Measurements from ENCODE around the gene OR2L13.
A peak's percentile ranks its signal among the peaks of the same experiment; 100 is the strongest.
"Not testable (repeated sequence)": the region's sequence is repeated elsewhere in the genome, so short reads cannot be mapped to it uniquely, and the experiment has no call there.

Gene OR2L13

GRCh38 chr1:248094884-248095283 lies at the start of gene OR2L13:
Gene OR2L13, plus strand, starts transcription at chr1:248095184. Its CDS starts 4,192 bp downstream, at chr1:248099376.
- DNase-seq (ENCODE audit: low read depth): no peak

- no peak for DNase-seq (ENCODE audit: low read depth)
Observed at GRCh38 chr1:248045209-248045608, 49.8 kb upstream of the OR2L13 start.

GRCh38 chr1:248046536-248046935 lies 48.4 kb upstream of the OR2L13 start, which contains the start of gene OR2L3:
Gene OR2L3, plus strand, starts transcription at chr1:248046836. Its CDS starts 13,846 bp downstream, at chr1:248060682.
- DNase-seq (ENCODE audit: low read depth): no peak

- no peak for DNase-seq (ENCODE audit: low read depth)
Observed at GRCh38 chr1:248047008-248047407, 48.0 kb upstream of the OR2L13 start.

- no peak for DNase-seq (ENCODE audit: low read depth)
Observed at GRCh38 chr1:248054671-248055070, 40.3 kb upstream of the OR2L13 start.

- DNase-seq (ENCODE audit: low read depth): no peak
Observed at GRCh38 chr1:248055261-248055660, 39.7 kb upstream of the OR2L13 start.

- no peak for DNase-seq (ENCODE audit: low read depth)
Observed at GRCh38 chr1:248065071-248065470, 29.9 kb upstream of the OR2L13 start.

GRCh38 chr1:248065604-248066003 lies 29.4 kb upstream of the OR2L13 start:
- DNase-seq (ENCODE audit: low read depth): no peak

- not testable (repeated sequence) for DNase-seq (ENCODE audit: low read depth)
Observed at GRCh38 chr1:248083864-248084263, 11.1 kb upstream of the OR2L13 start.

- DNase-seq (ENCODE audit: low read depth): no peak
Observed at GRCh38 chr1:248098529-248098928, 3.5 kb downstream of the OR2L13 start.

- DNase-seq (ENCODE audit: low read depth): no peak
Observed at GRCh38 chr1:248102847-248103246, 7.9 kb downstream of the OR2L13 start.

GRCh38 chr1:248111157-248111556 lies 16.2 kb downstream of the OR2L13 start:
- DNase-seq (ENCODE audit: low read depth): no peak

- peak; percentile 4 for DNase-seq (ENCODE audit: low read depth)
Observed at GRCh38 chr1:248114890-248115289, 19.9 kb downstream of the OR2L13 start.

- no peak for DNase-seq (ENCODE audit: low read depth)
Observed at GRCh38 chr1:248127653-248128052, 32.7 kb downstream of the OR2L13 start.

- no peak for DNase-seq (ENCODE audit: low read depth)
Observed at GRCh38 chr1:248136811-248137210, 41.8 kb downstream of the OR2L13 start.

GRCh38 chr1:248140846-248141245 lies 45.9 kb downstream of the OR2L13 start:
- no peak for DNase-seq (ENCODE audit: low read depth)

GRCh38 chr1:248143311-248143710 lies 48.3 kb downstream of the OR2L13 start:
- no peak for DNase-seq (ENCODE audit: low read depth)

- no peak for DNase-seq (ENCODE audit: low read depth)
Observed at GRCh38 chr1:248144513-248145198, 49.7 kb downstream of the OR2L13 start, which contains the start of gene OR2M5. Gene OR2M5, plus strand, starts transcription at chr1:248145148. Its CDS starts 0 bp downstream, at chr1:248145148.
